ENCODE measurements around the gene CFAP46. TPM values are rescaled to one million over a fixed set of nuclear protein-coding genes. Genes with fewer than 3 reads are reported as not detected.
"Not testable (repeated sequence)": the region's sequence is repeated elsewhere in the genome, so short reads cannot be mapped to it uniquely, and the experiment has no call there.

The CFAP46 gene
- total and polyA plus RNA-seq, 8 donors, result 1.2 to 5.2 (median 3.5) TPM

- Histone ChIP-seq H3K27ac (no peak overlapping the region), H3K27me3 (peaks cover 0 to 58% of the 10 kb centered on the region in 2 donors), H3K4me3 (no peak overlapping the region), H3K36me3 (no peaks in the 10 kb centered on the region), H3K9me3 (no peaks in the 10 kb centered on the region), H3K4me1 (peaks cover 0 to 14% of the 10 kb centered on the region in 2 donors)
- peak in 1 of 4 donors; percentile 78 for DNase-seq
- intact Hi-C loops (cut with DNase I), result no loop called here
- TF ChIP-seq, protein P1, sequence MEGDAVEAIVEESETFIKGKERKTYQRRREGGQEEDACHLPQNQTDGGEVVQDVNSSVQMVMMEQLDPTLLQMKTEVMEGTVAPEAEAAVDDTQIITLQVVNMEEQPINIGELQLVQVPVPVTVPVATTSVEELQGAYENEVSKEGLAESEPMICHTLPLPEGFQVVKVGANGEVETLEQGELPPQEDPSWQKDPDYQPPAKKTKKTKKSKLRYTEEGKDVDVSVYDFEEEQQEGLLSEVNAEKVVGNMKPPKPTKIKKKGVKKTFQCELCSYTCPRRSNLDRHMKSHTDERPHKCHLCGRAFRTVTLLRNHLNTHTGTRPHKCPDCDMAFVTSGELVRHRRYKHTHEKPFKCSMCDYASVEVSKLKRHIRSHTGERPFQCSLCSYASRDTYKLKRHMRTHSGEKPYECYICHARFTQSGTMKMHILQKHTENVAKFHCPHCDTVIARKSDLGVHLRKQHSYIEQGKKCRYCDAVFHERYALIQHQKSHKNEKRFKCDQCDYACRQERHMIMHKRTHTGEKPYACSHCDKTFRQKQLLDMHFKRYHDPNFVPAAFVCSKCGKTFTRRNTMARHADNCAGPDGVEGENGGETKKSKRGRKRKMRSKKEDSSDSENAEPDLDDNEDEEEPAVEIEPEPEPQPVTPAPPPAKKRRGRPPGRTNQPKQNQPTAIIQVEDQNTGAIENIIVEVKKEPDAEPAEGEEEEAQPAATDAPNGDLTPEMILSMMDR (IDR thresholded peaks at IDR 0.05), result no peak
- no peak for ATAC-seq
These were observed 17.7 kb upstream of the CFAP46 start for GRCh38 chr10:132960071-132960472.

DNA sequence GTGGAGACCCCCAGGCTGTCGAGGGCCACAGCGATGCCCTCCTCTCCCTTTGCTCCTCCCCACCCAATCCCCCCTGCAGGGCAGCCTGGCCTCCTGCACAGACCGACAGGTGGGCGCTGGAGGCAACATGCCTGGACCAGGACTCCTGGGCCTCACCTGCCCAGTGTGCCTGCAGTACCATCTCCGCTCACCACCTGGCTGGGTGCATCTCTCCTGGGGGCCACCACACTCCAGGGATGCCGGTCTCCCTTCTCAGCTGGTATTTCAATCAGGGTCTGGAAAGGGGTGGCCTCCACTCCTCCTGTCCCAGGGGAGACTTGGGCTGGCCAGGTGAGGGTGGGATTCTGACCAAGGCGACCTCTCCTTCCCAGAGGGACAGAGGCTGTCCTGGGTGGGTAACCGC, 17.2 kb upstream of the CFAP46 start:
- intact Hi-C loops (cut with DNase I), result no loop called here
- DNase-seq, result peak in 2 of 4 donors; percentile 27 to 64
- peaks cover 0 to 53% of the 10 kb centered on the region in 2 donors for H3K27me3 ChIP-seq
- no peak overlapping the region for H3K27ac ChIP-seq
- no peak for ATAC-seq
- peaks cover 0 to 14% of the 10 kb centered on the region in 2 donors for H3K4me1 ChIP-seq
- H3K9me3 ChIP-seq, result no peaks in the 10 kb centered on the region
- H3K36me3 ChIP-seq, result no peaks in the 10 kb centered on the region
- H3K4me3 ChIP-seq, result no peak overlapping the region
- TF ChIP-seq, protein P1 (IDR thresholded peaks at IDR 0.05), result no peak

GRCh38 chr10:132958883-132959558, 16.7 kb upstream of the CFAP46 start:
- H3K36me3 ChIP-seq, result no peaks in the 10 kb centered on the region
- peaks cover 0 to 14% of the 10 kb centered on the region in 2 donors for H3K4me1 ChIP-seq
- DNase-seq, result peak in 2 of 4 donors; percentile 25 to 72
- H3K27me3 ChIP-seq, result peaks cover 0 to 54% of the 10 kb centered on the region in 2 donors
- no peak for ATAC-seq
- H3K9me3 ChIP-seq, result no peaks in the 10 kb centered on the region
- no peak overlapping the region for H3K4me3 ChIP-seq
- H3K27ac ChIP-seq, result no peak overlapping the region
- intact Hi-C loops (cut with DNase I), result no loop called here
- TF ChIP-seq, protein P1 (IDR thresholded peaks at IDR 0.05), result no peak

GRCh38 chr10:132957981-132958882, 15.9 kb upstream of the CFAP46 start:
- DNase-seq (peak in 1 of 4 donors; percentile 67), ATAC-seq (no peak)
- Histone ChIP-seq H3K4me1 (peaks cover 0 to 14% of the 10 kb centered on the region in 2 donors), H3K36me3 (no peaks in the 10 kb centered on the region), H3K27ac (no peak overlapping the region), H3K9me3 (no peaks in the 10 kb centered on the region), H3K4me3 (no peak overlapping the region), H3K27me3 (peaks cover 0 to 50% of the 10 kb centered on the region in 2 donors)
- intact Hi-C loops (cut with DNase I), result no loop called here
- TF ChIP-seq, protein P1 (IDR thresholded peaks at IDR 0.05), result no peak

DNA sequence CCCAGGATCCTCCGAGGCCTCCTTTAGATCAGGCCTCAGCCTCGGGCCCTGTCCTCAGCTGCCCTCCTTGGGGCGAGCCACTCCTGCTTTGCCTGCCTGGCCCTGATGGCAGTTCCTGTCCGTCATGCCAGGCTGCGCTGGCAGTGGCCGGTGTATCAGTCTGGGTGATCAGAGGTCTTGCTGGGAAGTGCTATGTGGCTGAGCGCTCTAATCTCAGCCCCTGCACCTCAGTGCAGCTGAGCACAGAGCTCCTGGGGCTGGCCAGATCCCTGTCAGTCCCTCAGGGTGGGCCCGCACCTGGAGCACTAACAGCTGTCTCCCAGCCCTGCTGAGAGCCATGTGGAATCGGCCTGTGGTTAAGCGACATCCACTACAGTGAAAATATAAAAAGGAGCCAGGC, 14.8 kb upstream of the CFAP46 start:
- DNase-seq (no peak), ATAC-seq (no peak)
- Histone ChIP-seq H3K4me3 (no peak overlapping the region), H3K9me3 (no peaks in the 10 kb centered on the region), H3K4me1 (peaks cover 0 to 4% of the 10 kb centered on the region in 2 donors), H3K36me3 (no peaks in the 10 kb centered on the region), H3K27ac (no peak overlapping the region), H3K27me3 (peaks cover 0 to 54% of the 10 kb centered on the region in 2 donors)
- intact Hi-C loops (cut with DNase I), result no loop called here
- TF ChIP-seq, protein P1 (IDR thresholded peaks at IDR 0.05), result no peak

DNA sequence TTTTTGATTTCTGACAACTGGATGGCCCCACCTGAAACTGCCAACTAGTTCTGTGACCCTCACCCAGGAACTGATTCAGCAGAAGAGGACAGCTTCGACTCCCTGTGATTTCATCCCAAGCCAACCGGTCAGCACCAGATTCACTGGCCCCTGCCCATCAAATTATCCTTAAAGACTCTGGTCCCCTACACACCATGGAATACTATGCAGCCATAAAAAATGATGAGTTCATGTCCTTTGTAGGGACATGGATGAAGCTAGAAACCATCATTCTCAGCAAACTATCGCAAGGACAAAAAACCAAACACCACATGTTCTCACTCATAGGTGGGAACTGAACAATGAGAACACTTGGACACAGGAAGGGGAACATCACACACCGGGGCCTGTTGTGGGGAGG, 13.9 kb upstream of the CFAP46 start:
- H3K36me3 ChIP-seq; intact Hi-C loops (cut with DNase I); ATAC-seq; H3K27ac ChIP-seq; H3K4me1 ChIP-seq; DNase-seq; H3K9me3 ChIP-seq; H3K4me3 ChIP-seq: not testable (repeated sequence)
- peaks cover 0 to 54% of the 10 kb centered on the region in 2 donors for H3K27me3 ChIP-seq

All from left lung (tissue), 10 donors.